HG02642 (cell line): Measurements from ENCODE around the gene MRAP.

Experiments used
- ATAC-seq: cut with Tn5 transposase; IDR thresholded peaks from one replicate; pipeline ENCODE4 v1.9.1; 2021; ENCODE audit warnings: mild to moderate bottlenecking; ENCODE audit not compliant: unreplicated experiment, poor library complexity

The MRAP gene

GRCh38 chr21:32340863-32341848, 42.5 kb downstream of the MRAP start:
- no peak for ATAC-seq

GRCh38 chr21:32346951-32347350, 48.3 kb downstream of the MRAP start:
- ATAC-seq = no peak

DNA sequence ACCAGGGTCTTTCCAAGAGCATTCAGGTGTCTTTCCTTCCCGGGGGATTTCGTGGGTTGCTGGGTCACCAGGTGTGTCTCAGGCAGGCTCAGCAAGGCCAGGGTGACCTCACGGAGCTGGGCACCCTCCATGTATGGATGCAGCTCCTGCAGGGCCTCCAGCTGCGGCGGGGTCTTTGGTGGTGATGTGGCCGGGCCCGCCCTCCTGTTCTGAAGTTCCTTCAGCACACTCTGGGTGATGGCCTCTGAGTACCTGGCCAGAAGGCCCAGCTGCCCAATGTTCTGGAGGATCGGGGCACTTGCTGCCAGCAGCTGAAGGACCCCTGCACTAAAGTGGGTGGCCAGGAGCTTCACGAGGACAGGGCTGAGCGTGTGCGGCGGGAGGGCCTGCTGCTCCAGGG, 48.7 kb downstream of the MRAP start:
- no peak for ATAC-seq

GRCh38 chr21:32347977-32348376, 49.3 kb downstream of the MRAP start:
- no peak for ATAC-seq

DNA sequence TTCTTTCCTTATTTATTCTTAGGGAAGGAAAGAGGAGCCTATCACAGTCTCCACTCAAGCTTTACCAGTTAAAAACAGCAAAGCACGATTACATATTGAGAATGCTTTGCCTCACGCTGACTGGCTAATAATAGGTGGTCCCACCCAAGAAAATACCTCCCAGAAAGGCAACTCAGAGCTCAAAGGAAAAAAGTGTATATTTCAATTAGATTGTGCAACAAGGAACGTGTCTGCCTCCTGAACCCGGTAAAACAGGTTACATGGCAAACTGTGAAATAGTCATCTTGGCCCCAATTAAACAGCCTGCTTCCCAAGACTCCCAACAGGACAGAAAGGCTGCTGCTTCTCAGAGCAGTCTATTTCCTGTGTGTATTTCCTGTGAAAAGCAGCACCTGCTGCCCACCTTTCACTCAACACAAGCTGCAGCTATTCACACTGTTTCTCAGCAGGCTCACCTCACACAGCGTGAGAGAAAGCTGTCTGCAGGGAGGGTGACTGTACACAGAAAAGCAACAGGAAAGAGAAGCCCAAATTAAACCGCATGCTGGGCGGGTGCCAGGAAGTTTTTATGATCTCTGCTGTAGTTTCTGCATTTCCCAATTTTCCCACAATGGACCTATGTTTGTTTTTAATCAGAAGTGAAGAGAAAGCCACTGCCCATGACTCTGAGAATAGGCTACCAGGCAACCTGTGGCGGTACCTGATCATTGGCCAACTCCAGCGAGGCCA, 50.1 kb downstream of the MRAP start:
- ATAC-seq = no peak

GRCh38 chr21:32349333-32349944, 50.8 kb downstream of the MRAP start:
- ATAC-seq = no peak

- ATAC-seq = no peak
These were observed 51.7 kb downstream of the MRAP start for GRCh38 chr21:32350211-32350980.

GRCh38 chr21:32350981-32351380, 52.3 kb downstream of the MRAP start:
- no peak for ATAC-seq

GRCh38 chr21:32351428-32351827, 52.8 kb downstream of the MRAP start:
- ATAC-seq = no peak

GRCh38 chr21:32352526-32352925, 53.9 kb downstream of the MRAP start:
- no peak for ATAC-seq

DNA sequence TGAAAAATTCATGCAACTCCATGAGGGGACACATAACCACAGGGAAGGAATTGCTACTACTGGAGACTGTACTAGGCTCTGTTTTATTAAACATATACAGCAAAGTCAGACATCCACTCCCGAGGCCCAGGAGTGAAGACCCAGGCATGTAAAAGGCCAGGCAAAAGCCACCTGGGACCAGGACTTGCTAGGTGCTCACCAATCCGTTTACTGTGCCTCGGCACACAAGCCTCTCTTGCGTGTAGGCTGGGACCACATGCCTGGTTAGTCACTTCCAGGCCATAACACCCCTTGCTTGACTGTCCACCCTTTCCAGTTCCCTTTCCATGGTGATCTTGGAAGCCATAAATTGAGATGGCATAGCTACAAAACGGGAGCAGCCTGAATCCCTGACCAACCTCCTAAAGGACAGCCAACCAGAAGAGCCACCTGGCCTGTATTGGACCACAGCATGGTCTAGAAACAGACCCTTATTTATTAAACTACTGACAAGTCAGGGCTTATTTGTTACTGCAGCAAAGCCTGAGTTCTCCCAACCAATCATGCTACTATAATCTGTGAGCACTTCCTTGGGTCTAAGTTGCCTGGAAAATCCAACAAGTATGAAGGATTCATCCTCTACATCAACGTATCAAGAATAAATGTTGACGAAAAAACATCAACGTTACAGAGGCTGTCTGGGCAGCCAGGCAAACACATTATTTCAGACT, 54.5 kb downstream of the MRAP start:
- ATAC-seq = no peak

DNA sequence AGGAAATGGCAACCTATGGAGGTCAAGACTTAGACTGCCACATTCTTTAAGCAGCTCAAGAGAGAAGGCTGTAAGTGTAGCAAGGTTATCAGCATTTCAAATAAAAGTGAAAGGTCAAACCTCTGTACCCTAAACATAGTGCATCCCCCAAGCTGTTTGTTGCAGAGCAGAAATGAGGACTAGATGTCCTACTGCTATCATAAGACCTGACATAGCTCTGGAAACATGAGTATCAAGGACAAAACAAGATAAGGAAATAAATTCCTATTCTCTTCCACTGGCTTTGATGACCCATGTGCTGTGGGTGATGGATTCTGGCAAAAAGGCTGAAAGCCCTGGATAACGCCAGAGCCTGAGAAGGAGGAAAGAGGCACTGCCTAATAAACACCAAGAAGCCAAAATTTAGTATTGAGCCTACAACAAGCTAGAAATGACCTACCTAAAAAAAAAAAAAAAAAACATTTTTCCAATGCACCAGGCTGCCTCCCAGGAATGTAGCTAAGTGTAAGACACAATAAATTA, 58.3 kb downstream of the MRAP start:
- ATAC-seq = no peak

DNA sequence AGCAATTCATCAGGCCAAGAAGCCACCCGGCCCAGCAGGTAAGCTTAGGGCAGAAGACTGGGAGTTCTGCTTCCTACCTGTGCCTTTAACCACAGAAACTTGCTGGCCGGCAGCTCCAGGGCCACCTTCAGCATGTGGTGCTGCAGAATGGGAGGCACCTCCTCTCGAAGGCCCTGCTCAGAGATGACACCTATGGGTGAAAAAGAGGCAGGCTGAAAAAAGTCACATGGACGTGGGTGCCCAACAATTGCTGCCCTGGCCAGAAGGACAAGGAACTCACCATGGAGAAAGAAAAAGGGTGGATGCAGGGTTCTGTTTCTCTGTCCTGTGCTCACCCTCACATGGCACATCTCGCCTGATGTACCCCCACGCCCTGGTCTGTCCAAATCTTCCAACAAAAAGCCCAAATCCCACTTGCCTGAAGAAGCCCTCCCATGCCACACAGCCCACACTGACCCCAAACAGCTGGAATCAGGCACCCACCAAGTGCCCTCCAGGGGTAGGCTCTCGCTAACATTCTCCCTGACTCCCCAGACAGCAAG, 61.1 kb downstream of the MRAP start:
- no peak for ATAC-seq

DNA sequence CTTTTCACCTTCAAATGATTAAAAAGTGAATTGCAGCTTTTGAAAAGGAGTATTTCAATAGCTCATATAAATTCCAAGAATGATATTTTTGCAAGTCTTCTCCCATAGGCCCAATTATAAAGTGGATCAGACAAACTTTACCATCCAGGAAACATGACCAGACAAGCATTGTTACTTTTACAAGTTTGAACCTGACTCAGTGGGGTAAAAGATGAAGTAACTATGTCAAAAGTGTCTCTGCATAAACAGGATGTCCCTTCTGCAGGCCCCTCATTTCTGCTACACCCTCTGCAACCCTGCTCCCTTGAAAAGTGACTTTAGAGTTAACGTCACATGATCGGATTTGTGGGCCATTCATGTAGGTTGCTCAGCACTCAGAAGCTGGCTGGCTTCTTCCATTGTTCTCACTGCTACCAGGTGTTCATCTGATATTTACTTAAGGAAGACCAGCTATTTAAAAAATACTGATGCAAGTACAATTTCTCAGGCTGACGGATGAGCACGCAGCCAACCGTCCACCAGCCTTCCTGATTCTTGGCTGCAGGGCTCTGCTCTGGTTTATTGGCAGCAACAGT, 61.8 kb downstream of the MRAP start:
- no peak for ATAC-seq
